Coronary artery (tissue), 2 donors: ENCODE results near the gene PLBD2.
A peak's percentile ranks its signal among the peaks of the same experiment; 100 is the strongest.

ENCODE experiments used
- DNase-seq: peaks from one replicate; pipeline ENCODE4 v3.0.0-alpha.2; 2017; ENCODE audit warnings: low spot score
- H3K27ac ChIP-seq, 2 donors: fragments of 200-600 bp; sonication (generic); one replicate each; pipeline ENCODE4 v1.5.1; 2016 to 2019
- H3K4me3 ChIP-seq: fragments of 200-600 bp; sonication (generic); 2 replicates; pipeline ENCODE4 v1.5.1; 2016; ENCODE audit warnings: mild to moderate bottlenecking, moderate library complexity
- TF ChIP-seq, protein P1 (sequence below): fragments of 200-600 bp; sonication (generic); IDR thresholded peaks from one replicate; pipeline ENCODE4 v1.5.1; 2019; ENCODE audit warnings: antibody characterized with exemption

The PLBD2 gene, protein sequence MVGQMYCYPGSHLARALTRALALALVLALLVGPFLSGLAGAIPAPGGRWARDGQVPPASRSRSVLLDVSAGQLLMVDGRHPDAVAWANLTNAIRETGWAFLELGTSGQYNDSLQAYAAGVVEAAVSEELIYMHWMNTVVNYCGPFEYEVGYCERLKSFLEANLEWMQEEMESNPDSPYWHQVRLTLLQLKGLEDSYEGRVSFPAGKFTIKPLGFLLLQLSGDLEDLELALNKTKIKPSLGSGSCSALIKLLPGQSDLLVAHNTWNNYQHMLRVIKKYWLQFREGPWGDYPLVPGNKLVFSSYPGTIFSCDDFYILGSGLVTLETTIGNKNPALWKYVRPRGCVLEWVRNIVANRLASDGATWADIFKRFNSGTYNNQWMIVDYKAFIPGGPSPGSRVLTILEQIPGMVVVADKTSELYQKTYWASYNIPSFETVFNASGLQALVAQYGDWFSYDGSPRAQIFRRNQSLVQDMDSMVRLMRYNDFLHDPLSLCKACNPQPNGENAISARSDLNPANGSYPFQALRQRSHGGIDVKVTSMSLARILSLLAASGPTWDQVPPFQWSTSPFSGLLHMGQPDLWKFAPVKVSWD

DNA sequence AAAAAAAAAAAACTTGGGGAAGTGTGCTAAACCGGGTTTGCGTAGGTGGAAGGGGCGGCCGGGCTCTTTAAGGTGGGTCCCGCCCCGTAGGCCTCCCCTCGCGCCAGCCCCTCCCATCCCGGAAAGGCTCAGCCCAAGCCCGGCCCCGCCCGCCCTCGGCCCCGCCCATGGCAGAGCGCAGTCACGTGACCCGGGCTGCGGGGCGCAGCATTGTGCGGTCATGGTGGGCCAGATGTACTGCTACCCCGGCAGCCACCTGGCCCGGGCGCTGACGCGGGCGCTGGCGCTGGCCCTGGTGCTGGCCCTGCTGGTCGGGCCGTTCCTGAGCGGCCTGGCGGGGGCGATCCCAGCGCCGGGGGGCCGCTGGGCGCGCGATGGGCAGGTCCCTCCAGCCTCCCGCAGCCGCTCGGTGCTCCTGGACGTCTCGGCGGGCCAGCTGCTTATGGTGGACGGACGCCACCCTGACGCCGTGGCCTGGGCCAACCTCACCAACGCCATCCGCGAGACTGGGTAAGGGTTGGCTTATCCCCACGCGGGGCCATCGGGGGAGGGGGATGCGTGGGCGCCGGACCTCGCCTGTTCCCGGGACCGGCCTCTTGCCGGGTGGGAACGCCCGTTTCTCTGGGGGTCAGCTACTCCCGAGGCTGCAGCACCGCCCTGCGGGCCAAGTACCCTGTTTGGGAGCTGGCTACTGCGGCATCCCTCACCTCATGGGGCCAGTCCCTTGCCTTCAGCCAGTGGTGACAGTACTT, at the start of gene PLBD2:
PLBD2 (plus strand) TSS at position 207 of the 752 bp plus-strand sequence; CDS start at position 221, 14 bp downstream.
- Histone ChIP-seq H3K27ac (peak within 1 kb of the TSS; percentile 94 to 96), H3K4me3 (peak within 1 kb of the TSS; percentile 98)
- TF ChIP-seq, protein P1, sequence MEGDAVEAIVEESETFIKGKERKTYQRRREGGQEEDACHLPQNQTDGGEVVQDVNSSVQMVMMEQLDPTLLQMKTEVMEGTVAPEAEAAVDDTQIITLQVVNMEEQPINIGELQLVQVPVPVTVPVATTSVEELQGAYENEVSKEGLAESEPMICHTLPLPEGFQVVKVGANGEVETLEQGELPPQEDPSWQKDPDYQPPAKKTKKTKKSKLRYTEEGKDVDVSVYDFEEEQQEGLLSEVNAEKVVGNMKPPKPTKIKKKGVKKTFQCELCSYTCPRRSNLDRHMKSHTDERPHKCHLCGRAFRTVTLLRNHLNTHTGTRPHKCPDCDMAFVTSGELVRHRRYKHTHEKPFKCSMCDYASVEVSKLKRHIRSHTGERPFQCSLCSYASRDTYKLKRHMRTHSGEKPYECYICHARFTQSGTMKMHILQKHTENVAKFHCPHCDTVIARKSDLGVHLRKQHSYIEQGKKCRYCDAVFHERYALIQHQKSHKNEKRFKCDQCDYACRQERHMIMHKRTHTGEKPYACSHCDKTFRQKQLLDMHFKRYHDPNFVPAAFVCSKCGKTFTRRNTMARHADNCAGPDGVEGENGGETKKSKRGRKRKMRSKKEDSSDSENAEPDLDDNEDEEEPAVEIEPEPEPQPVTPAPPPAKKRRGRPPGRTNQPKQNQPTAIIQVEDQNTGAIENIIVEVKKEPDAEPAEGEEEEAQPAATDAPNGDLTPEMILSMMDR, result no peak
- DNase-seq, result peak; percentile 97

DNA sequence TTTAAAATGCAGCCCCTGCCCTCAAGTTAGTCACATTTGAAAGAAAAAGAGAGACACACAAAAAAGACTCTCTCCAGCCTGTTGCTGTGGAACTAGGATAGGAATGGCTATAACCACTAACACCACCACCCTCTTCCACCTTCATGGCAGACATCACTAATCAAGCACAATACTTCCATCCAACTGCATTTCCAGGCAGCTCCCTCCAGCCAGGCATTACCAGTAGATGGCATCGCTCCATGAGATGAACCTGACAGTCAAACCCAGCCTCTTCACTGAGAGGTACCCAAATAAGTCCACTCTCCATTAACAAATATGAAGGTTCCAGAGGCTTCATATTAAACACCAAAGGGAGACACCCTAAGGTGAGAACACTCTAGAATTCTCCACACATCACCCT, 47.9 kb upstream of the PLBD2 start:
- DNase-seq, result no peak
- Histone ChIP-seq H3K4me3 (no peak overlapping the region), H3K27ac (no peak overlapping the region)
- TF ChIP-seq, protein P1, result no peak

DNA sequence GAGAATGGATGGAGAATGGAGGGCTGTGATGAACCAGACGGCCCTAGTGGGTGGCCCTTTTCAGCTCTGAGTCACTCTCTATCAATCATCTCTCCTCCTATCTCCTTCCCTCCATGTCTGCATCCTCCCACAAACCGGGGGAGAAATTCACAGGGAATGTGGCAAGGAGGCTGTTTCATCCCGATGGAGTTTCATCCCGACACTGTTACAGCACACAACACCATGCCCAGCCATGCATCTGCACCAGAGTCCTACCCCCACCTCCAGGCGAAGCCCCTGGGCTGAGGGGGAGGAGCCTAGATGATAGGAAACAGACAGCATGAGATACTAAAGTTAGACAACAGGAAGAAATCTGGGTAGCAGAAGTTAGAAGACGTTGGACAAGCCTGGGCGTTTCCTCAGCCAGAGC, 44.3 kb upstream of the PLBD2 start:
- DNase-seq, result no peak
- H3K27ac ChIP-seq, result no peak overlapping the region
- no peak overlapping the region for H3K4me3 ChIP-seq
- TF ChIP-seq, protein P1, result no peak

DNA sequence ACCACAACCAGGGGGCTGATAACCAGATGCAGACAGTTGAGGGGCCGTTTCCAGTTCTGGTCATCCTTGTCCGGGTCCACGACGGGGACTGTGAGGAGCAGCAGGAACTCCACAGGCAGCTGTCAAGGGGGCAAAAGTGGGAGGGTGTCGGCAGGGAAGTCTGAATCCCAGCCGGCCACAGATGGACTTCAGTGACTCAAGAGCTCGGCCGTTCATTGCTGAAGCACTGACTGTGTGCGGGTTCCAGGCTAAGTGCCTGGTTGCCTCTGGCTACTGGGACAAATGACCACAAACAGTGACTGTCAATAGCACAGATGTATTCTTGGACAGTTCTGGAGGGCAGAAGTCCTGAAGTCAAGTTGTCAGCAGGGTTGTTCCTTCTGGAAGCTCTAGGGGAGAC, 43.0 kb upstream of the PLBD2 start:
- TF ChIP-seq, protein P1, result no peak
- DNase-seq, result no peak
- Histone ChIP-seq H3K4me3 (no peak overlapping the region), H3K27ac (no peak overlapping the region)

DNA sequence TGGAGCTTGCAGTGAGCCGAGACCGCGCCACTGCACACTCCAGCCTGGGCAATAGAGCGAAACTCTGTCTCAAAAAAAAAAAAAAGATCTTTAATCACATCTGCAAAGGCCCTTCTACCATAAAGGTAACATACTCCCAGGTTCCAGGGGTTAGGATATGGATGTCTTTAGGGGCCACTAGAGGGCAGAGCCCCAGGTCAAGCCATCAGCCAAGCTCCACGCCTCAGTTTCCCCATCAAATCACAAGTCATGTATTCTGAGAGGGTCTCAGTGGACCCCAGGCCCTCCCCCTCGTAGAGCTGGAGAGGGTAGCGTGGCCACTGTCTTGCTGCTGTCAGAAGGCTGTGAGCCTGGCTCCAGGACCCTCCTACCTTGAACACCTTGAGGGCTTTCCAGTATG, 42.2 kb upstream of the PLBD2 start:
- Histone ChIP-seq H3K4me3 (no peak overlapping the region), H3K27ac (no peak overlapping the region)
- TF ChIP-seq, protein P1, result no peak
- no peak for DNase-seq

DNA sequence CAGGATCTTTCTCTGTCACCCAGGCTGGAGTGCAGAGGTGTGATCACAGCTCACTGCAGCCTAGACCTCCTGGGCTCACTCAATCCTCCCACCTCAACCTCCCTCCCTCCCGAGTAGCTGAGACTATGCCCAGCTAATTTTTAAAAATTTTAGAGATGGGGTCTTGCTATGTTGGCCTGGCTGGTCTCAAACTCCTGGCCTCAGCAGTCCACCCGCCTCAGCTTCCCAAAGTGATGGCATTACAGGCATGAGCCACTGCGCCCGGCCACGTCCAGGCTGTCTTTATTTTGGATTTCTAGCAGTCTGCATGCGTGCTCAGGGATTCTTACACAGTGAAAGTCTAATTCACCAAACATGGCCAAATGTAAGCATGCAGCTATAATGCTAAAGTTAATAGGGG, 41.3 kb upstream of the PLBD2 start:
- Histone ChIP-seq H3K27ac (no peak overlapping the region), H3K4me3 (no peak overlapping the region)
- TF ChIP-seq, protein P1, result no peak
- DNase-seq, result no peak
